Gastroesophageal sphincter (tissue), 4 donors: Measurements from ENCODE around the gene ZIM2. TPM values are rescaled to one million over a fixed set of nuclear protein-coding genes. Genes with fewer than 3 reads are reported as not detected.

Experiments used
- ATAC-seq: fragments of 150-250 bp; one replicate; pipeline ENCODE4 v1.9.1; 2016; ENCODE audit warnings: mild to moderate bottlenecking, moderate library complexity
- H3K27ac ChIP-seq, 4 donors: fragments of 200-600 bp; sonication (generic) in 3 of 4; 1 replicate in 3 of 4; 2 replicates in 1 of 4; pipeline ENCODE4 v1.5.1; 2016 to 2019
- H3K27me3 ChIP-seq: fragments of 200-600 bp; sonication (generic); one replicate; pipeline ENCODE4 v1.5.1; 2019
- H3K36me3 ChIP-seq, 2 donors: fragments of 200-600 bp; sonication (generic); one replicate each; pipeline ENCODE4 v1.5.1; 2019; ENCODE audit warnings: control low read depth in 1 of 2
- H3K4me1 ChIP-seq, 3 donors: fragments of 200-600 bp; sonication (generic); 1 replicate in 2 of 3; 2 replicates in 1 of 3; pipeline ENCODE4 v1.5.1; 2016 to 2019; ENCODE audit warnings: control low read depth in 2 of 3
- H3K4me3 ChIP-seq, 2 donors: fragments of 200-600 bp; sonication (generic); one replicate each; pipeline ENCODE4 v1.5.1; 2019; ENCODE audit warnings: mild to moderate bottlenecking in 1 of 2, moderate library complexity in 1 of 2
- H3K9me3 ChIP-seq, 3 donors: fragments of 200-600 bp; sonication (generic); one replicate each; pipeline ENCODE4 v1.5.1; 2017 to 2019; ENCODE audit warnings: control low read depth in 2 of 3
- CTCF ChIP-seq, 4 experiments: fragments of 200-600 bp in 2 of 4; fragments of 450-650 bp in 2 of 4; sonication (generic) in 1 of 4; IDR thresholded peaks; one replicate each; pipeline ENCODE4 v1.5.1; 2017 to 2019; ENCODE audit warnings: antibody characterized with exemption in 4 of 4, mild to moderate bottlenecking in 2 of 4, moderate library complexity in 2 of 4
- EP300 ChIP-seq: sonication (generic); formaldehyde crosslinking; IDR thresholded peaks from one replicate; pipeline ENCODE4 v1.6.1; 2017; ENCODE audit warnings: antibody characterized with exemption, mild to moderate bottlenecking
- POLR2A ChIP-seq, 2 donors: fragments of 450-650 bp; IDR thresholded peaks; one replicate each; pipeline ENCODE4 v1.6.1; 2017; ENCODE audit warnings: antibody characterized with exemption in 2 of 2, mild to moderate bottlenecking in 2 of 2, moderate library complexity in 1 of 2
- POLR2AphosphoS5 ChIP-seq: sonication (generic); formaldehyde crosslinking; IDR thresholded peaks from one replicate; pipeline ENCODE4 v1.6.1; 2017; ENCODE audit warnings: antibody characterized with exemption
- WGBS, 2 donors: methylation state at CpG; one replicate each; pipeline ENCODE4 v1.1.5; 2018; ENCODE audit warnings: low coverage in 1 of 2; 5-methylcytosine and 5-hydroxymethylcytosine counted together
- total RNA-seq, 4 donors: library from RNA; depleted of rRNA; stranded (reverse); fragments of >200 nt; gene quantifications; one replicate each; pipeline ENCODE4 v1.1.0, GENCODE V29; 2016

ZIM2 gene
- total RNA-seq, 4 donors from 2014 or later = 0.31 to 1.0 (median 0.39) TPM

- no peak for ATAC-seq
- no peaks in the 10 kb centered on the region for H3K36me3 ChIP-seq
- H3K27me3 ChIP-seq = no peaks in the 10 kb centered on the region
- H3K4me3 ChIP-seq = no peak overlapping the region
- no peaks in the 10 kb centered on the region for H3K4me1 ChIP-seq
- H3K9me3 ChIP-seq = peaks cover 0 to 35% (median 0%) of the 10 kb centered on the region in 3 donors
- H3K27ac ChIP-seq = no peak overlapping the region
- TF ChIP-seq CTCF (IDR thresholded peaks at IDR 0.05) = no peak
- TF ChIP-seq EP300 = no peak
- TF ChIP-seq POLR2AphosphoS5 = no peak
- no peak for TF ChIP-seq POLR2A (IDR thresholded peaks at IDR 0.05)
- WGBS, 2 donors = 64 to 76% methylated on average over 10 to 17 of the region's 19 CpGs
These were observed 36.7 kb upstream of the ZIM2 start for GRCh38 chr19:56877069-56877715.

GRCh38 chr19:56875717-56876116 lies 35.2 kb upstream of the ZIM2 start:
- Histone ChIP-seq H3K9me3 (peaks cover 0 to 32% (median 0%) of the 10 kb centered on the region in 3 donors), H3K4me1 (no peaks in the 10 kb centered on the region), H3K4me3 (no peak overlapping the region), H3K36me3 (no peaks in the 10 kb centered on the region), H3K27me3 (no peaks in the 10 kb centered on the region), H3K27ac (no peak overlapping the region)
- 81 to 89% methylated on average over 1 to 3 of the region's 3 CpGs for WGBS, 2 donors
- no peak for ATAC-seq
- TF ChIP-seq POLR2A (IDR thresholded peaks at IDR 0.05) (no peak), CTCF (IDR thresholded peaks at IDR 0.05) (no peak), POLR2AphosphoS5 (no peak), EP300 (no peak)

- H3K9me3 ChIP-seq = peaks cover 0 to 26% (median 0%) of the 10 kb centered on the region in 3 donors
- H3K36me3 ChIP-seq = no peaks in the 10 kb centered on the region
- ATAC-seq = no peak
- TF ChIP-seq POLR2A (IDR thresholded peaks at IDR 0.05) (no peak), EP300 (no peak), POLR2AphosphoS5 (no peak), CTCF (IDR thresholded peaks at IDR 0.05) (no peak)
- H3K27me3 ChIP-seq = no peaks in the 10 kb centered on the region
- WGBS, 2 donors = 83 to 85% methylated on average over 2 to 4 of the region's 4 CpGs
- no peak overlapping the region for H3K27ac ChIP-seq
- no peak overlapping the region for H3K4me3 ChIP-seq
- no peaks in the 10 kb centered on the region for H3K4me1 ChIP-seq
These were observed 34.0 kb upstream of the ZIM2 start for GRCh38 chr19:56874530-56874929.

GRCh38 chr19:56873493-56873892 lies 33.0 kb upstream of the ZIM2 start:
- H3K27ac ChIP-seq = no peak overlapping the region
- H3K36me3 ChIP-seq = no peaks in the 10 kb centered on the region
- no peak for ATAC-seq
- H3K4me3 ChIP-seq = no peak overlapping the region
- H3K27me3 ChIP-seq = no peaks in the 10 kb centered on the region
- peaks cover 0 to 26% (median 0%) of the 10 kb centered on the region in 3 donors for H3K9me3 ChIP-seq
- WGBS, 2 donors = 60% methylated on average over 2 of the region's 5 CpGs; no CpG with 5 or more reads in 1 of the 2 donors
- H3K4me1 ChIP-seq = no peaks in the 10 kb centered on the region
- TF ChIP-seq CTCF (IDR thresholded peaks at IDR 0.05) (no peak), POLR2AphosphoS5 (no peak), EP300 (no peak), POLR2A (IDR thresholded peaks at IDR 0.05) (no peak)

- Histone ChIP-seq H3K27ac (no peak overlapping the region), H3K4me1 (no peaks in the 10 kb centered on the region), H3K4me3 (no peak overlapping the region), H3K27me3 (peaks cover 11% of the 10 kb centered on the region), H3K9me3 (peaks cover 0 to 10% (median 0%) of the 10 kb centered on the region in 3 donors), H3K36me3 (no peaks in the 10 kb centered on the region)
- WGBS, 2 donors = 81% methylated on average over 7 to 8 of the region's 8 CpGs
- TF ChIP-seq EP300 = no peak
- TF ChIP-seq POLR2AphosphoS5 = no peak
- TF ChIP-seq POLR2A (IDR thresholded peaks at IDR 0.05) = no peak
- no peak for TF ChIP-seq CTCF (IDR thresholded peaks at IDR 0.05)
- no peak for ATAC-seq
These were observed 29.4 kb upstream of the ZIM2 start for GRCh38 chr19:56869886-56870285.
